Measurements from ENCODE around the gene CCL20.

The CCL20 gene

DNA sequence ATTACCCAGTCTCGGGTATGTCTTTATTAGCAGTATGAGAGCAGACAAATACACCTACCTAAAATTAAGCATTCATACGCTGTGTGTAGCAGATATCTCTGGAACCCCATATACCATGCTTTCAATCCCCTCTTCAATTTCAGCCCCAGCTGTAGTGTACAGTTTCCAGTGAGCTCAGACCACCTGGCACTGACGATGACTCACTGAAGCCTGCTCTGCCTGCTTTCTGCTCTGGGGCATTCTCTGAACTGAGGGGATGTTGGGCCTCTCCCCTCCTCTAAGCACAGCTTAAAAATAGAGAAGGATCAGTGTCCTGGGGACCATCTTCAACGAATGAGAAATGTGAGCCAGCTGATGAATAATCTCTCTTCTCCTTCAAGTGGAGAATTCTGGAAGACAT is 8.7 kb upstream of the CCL20 start:
- no peak for DNase-seq

DNA sequence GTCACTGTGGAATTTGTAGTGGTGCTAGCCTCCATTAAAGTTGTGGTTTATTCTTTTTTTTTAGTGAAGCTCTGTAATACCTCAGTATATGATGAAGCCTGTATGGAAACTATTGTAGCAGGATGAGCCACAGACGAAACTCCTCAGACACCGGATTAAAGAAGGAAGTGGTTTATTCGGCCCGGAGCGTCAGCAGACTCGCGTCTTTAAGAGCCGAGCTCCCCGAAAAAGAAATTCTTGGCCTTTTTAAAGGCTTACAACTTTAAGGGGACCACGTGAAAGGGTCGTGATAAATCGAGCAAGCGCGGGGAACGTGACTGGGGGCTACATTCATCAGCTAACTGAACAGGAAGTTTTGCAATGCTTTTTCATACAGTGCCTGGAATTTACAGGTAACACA is 8.1 kb upstream of the CCL20 start:
- no peak for DNase-seq

DNA sequence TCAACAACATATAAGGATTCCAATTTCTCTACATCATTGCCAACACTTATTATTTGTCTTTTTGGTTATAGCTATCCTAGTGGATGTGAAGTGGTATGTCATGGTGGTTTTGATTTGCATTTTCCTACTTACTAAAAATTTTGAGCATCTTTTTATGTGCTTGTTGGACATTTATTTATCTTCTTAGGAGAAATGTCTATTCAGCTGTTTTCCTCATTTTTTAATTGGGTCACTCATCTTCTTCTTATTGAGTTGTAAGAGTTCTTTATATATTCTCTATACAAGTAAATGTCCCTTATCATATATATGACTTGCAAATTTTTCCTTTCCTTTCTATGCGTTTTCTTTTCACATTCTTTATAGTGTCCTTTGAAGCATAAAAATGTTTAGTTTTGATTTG is 4.7 kb upstream of the CCL20 start:
- DNase-seq, result no peak

DNA sequence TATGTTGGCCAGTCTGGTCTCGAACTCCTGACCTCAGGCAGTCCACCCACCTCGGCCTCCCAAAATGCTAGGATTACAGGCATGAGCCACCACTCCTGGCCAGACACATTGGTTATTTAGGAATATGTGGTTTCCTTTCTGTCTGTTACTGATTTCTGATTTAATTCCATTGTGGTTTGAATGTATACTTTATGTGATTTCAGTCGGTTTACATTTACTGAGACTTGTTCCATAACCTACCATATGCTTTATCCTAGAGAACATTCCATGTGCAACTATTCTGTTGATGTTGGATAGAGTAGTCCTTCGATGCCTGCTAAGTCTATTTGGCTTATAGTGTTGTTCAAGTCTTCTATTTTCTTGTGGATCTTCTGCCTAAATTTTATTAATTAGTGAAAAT is 1.6 kb upstream of the CCL20 start:
- no peak for DNase-seq

DNA sequence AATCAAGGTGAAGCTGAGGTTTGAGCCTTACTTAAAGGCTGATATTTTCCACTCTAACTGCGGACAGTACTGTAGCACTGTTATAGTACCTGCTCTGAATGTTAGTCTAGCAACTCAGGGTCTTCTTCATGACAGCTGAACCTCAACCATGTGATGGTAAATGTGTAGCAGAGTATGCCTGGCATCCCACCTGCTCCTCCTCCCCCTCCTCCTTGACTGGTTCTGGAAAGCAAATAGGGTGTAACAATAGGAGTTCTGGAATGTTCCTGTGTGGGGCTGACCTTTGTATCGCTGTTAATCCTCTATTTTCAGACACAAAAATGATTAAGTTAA is 447 bp upstream of the CCL20 start:
- DNase-seq, result no peak

DNA sequence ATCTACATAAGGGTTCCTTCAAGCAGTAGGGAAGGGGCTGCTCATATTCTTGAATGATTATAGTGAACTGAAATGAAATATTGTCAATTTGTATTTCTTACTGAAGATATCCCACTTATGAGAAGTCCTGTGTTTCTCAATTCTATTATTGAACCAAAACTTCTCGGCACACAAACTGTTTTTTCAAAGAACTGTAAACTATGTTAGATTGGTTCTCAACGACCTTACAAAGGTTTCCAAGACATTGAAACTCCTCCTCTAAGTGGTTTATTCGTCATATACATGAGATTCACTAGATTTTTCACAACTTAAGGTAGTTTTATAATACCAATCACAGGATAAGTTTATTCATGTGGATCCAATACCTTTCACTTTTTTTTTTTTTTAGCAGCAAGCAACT is 1.4 kb downstream of the CCL20 start:
- no peak for DNase-seq

DNA sequence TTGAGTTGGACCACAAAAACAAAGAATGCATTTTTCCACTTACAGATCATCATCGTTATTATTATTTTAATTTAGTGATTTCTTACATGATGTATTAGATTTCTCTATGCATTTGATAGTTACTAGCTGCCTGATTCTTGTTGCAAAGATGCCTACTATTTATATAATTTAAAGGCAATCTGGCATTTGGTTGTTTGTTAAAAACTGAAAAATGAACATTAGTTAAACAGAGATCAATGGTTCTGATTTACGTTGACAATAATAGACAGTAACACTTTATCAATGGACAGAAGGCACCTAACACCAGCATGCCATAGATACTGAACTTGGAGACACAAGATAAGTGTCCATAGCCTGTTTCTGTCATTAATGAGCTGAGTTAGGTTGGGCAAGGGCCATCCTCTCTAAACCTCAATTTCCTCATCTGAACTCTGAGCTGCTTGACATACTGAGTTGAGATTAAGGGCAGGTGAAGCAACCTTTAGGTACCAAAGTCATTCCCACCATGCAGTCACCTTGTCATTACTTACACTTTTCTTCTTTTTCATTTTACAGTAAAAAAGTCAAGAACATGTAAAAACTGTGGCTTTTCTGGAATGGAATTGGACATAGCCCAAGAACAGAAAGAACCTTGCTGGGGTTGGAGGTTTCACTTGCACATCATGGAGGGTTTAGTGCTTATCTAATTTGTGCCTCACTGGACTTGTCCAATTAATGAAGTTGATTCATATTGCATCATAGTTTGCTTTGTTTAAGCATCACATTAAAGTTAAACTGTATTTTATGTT is 3.1 kb downstream of the CCL20 start:
- DNase-seq, result no peak

DNA sequence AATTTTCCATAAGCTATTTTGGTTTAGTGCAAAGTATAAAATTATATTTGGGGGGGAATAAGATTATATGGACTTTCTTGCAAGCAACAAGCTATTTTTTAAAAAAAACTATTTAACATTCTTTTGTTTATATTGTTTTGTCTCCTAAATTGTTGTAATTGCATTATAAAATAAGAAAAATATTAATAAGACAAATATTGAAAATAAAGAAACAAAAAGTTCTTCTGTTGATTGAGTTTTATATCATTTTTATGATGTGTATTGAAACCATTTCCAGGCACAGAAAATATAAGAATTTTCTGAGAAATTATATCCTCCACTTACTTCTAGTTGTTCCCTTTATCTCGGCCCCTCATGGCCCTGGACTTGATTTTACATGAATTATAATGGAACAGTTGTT is 3.7 kb downstream of the CCL20 start:
- DNase-seq, result no peak

DNA sequence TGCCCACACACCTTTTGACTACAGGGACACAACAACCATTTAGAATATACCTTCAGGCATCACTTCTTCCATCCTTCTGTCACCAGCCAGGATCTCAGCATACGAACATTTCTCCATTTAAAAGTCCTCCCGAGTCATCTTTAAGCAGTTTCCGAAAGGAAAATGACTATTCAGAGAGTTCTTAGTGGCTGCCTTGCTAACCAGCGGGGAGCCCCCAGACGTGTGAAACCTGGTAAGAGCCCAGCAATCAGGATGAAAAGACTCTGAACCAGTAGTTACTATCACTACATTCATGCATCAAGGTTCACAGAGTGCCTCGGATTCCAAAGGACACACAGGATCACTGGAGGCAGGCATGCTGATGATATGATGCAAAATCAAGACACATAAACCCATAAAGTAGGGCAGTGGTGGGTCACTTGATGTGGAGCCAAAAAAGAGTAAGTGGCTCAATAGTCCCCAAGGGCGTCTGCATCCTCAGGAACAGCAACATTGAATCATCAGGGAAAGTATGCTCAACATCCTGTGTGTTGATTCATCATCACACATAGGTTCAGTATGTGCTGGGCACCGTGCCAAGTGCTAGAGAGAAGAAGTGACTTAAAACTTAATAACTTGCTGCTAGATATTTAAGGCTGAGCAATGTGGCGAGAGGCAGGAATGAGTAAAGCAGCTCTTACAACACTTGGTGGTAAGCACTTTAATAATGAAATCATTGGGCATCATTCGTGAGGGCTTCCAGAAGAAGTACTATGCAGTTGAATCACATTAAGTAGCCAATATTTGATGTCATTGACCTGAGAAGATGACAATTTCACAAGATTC is 4.4 kb downstream of the CCL20 start:
- no peak for DNase-seq

DNA sequence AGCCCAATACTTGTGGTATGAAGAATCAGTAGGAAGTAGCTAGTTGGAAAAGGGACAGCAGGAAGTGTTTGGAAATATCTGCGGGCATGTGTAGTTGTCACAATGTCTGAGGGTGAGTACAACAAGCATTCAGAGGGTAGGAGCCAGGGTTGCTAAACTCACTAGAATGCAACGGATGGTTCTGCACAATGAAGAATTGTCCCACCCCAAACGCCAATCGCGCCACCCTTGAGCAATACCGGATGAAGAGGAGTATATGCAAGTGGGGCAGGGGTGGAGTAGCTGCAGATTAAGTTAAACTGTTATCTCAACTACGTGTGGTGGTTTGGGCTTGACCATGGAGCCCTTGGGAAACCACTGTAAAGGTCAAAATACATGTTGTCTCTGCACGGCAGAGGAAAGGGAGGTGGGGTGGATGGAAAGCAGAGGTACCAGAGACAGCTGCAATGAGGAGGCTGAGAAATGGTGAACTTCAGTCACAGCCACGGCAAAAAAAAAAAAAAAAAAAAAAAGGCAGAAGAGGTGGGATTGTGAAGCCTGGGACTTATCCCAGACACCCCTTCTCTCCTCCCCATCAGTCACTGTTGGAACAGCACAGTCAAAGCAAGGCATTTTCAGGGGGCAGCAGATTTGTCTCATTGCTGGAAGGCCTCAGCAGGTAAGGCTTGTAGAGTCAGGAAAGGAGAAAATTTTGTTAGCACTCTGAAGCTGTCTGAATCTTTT is 5.2 kb downstream of the CCL20 start:
- no peak for DNase-seq

DNA sequence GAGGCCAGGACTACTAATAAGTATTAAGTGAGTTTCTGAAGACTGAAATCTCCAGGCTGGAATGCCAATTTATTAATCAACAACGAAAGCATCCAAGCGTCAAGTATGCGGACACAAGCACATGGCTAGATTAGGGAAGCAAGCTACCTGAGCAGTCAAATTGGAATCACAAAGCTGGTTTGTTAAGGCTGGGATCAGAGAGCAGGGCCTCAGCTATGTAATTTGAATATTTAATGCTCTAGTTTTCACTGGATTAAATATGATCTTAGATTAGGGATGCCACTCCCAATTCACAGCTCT is 5.7 kb downstream of the CCL20 start:
- DNase-seq, result no peak

DNA sequence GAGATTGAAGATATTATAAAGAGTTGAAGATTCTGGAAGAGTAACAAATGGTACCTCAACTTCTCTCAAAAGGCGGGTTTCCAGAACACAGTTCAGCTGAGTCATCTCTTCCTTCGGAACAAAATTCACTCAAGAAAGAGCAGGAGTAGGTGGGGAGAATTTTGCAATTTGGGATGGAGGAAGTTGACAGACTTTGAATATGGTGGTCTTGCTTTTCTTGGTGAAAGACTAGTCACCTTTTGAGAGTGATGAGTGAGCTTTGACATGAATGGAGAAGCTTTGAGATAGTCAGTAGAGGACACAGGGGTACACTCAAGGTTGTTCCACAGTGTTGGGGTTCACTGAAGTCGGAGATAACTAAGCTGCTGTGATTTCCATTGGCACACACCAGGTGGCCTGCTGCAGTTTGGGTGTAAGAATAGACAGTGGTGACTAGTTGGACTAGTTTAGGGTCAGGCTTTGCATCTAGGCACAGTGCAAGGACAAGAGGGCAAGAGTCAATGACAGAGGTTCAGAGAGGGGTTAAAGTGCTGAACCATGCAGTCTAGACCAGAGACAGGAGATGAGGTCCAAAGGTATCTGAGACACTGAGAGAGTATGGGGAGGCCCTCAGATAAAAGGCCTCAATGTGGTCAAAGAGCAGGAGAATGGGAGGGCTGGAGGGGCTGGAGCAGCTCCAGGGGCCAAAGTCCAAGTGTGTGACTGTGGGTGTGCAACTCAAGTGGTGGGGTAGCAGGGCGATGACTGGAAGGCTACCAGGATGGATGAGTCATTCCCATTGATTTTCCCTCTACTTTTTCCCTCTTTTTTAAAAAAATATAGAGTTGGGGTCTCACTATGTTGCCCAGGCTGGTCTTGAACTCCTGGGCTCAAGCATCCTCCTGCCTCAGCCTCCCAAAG is 7.7 kb downstream of the CCL20 start:
- DNase-seq, result no peak

DNA sequence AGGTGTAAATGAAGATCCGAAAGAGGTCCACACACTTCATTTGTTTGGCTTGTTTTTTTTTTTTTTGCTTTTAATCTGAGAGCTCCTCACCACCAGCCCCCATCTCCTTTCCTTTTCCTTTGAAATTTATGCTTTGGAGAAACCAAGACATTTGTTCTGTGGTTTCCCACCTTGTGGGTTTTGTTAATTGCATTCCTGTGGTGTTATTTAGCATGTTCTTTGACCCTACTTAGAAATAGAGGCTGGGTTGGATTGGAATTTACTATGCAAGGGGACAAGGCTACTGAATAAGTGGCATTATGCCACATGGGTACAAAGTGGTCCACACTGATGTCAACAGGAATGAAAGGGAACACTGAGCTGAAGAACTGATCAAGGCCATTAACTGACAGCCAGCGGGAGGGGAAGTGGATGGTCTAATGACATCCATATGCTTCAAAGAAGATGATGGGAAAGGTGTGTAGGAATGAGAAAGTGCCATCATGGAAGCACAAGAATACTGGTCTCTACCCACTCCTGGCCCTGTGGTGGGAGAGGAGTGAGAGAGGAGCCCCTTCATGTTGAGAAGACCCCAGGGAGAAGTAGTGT is 8.9 kb downstream of the CCL20 start:
- no peak for DNase-seq

DNA sequence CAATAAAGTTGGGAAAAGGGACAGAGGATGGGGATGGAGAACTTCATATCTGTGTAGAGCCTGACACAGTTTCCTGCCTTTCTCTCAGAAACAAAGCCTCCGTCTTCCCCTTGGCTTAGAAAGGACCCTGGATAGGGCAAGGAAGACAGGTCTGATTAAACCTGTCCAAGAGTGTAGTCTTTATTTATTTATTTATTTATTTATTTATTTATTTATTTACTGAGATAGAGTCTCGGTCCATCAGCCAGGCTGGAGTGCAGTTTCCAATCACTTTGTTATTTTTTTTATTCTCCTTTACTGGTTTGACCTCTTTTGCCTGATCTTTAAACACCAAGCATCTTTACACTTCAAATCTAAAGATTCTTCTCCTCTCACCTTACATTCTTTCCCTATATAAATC is 10.3 kb downstream of the CCL20 start:
- no peak for DNase-seq

DNA sequence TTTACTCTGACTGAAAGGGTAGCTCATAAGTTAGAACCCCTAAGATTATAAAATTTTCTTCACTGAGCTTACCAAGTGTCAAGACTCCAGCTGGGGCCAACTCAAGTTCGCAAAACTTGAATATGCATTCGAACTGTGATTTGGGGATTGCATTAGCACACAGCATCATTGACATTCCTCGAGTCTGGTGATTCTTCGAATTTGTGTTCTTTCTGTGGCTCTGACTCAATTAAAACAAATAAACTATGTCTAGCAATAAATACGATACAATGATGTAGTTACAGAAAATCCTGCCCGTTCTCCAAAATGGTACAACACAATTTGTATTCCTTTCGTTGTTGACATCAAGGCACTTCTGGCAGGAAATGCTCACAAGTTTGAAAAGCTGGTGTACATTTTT is 11.1 kb downstream of the CCL20 start:
- no peak for DNase-seq

DNA sequence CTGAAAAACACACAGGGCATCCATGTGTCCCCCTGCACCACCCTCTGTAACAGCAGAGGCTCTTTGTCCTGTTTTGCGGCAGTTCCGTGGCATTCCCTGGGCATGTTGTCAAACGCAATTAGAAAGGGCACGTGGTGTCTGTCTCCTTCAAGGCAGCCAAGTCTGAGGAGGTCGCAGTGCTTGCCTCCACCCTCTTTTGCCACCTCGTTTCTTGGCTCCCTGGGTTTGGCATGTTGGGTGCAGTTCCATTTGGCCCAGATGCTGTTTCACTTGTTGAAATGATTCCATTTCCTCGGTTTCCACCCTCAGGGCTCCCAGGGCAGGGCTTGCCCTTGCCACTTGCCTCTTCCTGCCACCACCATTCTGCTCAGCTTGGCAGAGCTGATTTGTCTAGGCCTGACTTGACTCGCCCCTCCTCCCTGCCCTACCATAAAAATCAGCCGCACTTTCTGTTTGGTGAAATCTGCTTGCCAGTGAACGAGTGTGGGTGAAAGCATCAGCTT is 12.4 kb downstream of the CCL20 start:
- DNase-seq, result no peak

DNA sequence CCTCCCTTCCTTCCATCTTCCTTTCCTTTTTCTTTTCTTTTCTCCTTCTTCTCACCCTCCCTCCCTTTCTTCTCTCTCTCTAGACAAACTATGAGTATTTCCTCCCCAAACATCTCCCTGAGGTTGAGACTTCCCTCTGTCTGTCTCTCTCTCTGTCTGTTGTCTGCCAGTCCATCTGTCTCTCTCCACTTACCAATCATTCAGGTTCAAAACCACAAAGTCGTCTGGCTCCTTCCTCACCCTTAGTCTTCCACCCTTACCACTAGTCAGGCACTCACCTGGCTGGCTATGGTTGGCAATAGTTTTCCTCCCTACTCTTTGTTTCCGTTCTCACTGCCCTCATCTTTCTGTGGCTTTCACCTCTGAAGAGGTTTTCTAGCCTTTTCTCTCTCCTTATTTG is 12.9 kb downstream of the CCL20 start:
- no peak for DNase-seq

DNA sequence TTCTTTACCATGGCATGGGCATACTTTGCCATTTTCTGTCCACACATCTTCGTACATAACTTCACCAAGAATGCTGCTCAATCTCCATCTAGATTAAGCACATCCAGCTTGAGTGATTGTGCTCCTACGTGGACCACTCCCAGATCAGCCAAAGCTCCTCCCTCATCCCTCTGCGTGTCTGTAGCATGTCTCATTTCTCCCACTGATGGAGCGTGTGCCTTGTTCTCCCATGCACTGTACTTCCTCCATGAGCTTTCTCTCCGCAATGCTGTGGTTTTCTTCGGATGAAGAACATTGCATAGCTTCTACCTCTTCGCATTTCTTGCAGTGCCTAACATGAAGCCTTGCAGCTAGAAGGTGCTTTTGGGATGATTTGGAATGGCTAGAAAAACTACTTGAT is 13.5 kb downstream of the CCL20 start:
- DNase-seq, result no peak

DNA sequence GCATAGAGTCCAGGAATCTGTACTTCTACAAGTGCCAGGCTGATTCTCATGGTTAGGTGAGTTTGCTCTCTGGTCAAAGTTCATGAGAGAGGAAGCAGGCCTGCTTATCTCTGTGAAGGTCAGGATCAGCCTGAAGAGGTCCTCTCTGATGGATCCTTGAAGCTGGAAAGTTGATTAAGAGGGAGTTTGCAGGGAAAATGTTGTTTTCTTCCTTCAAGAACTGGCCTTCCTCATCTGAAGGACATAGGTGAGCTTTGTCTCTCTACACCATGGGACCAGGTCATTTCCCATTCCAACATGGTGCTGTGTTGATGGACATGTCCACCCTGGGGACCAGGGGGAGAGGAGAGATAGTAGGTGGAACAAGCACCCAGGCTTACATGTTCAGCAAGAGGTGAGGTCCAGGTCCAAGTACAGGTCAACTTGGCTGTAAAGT is 14.9 kb downstream of the CCL20 start:
- no peak for DNase-seq

DNA sequence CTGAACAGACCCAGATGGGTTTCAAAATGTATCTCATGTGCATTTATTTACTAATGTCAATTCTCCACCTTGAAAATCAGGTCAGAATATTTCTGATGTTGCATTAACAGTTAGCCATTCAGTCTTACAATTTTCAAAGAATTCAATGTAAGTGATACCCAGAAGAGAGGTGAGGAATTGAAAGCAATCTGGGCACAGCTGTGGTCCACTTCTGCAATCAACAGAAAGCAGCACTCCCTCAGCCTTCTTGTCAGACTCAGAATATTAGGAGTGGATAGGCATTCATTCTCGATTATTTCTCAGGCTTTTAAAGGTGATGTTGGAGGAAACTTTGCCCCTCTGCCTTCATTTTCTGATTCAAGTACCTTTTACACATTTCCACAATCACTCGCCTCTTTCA is 15.7 kb downstream of the CCL20 start:
- DNase-seq, result no peak

DNA sequence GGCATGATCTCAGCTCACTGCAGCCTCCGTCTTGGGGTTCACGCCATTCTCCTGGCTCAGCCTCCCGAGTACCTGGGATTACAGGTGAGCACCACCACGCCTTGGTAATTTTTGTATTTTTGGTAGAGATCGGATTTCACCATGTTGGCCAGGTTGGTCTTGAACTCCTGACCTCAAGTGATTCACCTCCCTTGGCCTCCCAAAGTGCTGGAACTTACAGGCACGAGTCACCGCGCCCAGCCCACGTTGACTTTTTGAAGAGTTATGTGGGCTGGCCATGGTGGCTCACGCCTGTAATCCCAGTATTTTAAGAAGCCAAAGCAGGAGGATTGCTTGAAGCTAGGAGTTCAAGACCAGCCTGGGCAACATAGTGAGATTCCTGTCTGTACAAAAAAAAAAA is 20.8 kb downstream of the CCL20 start:
- no peak for DNase-seq

DNA sequence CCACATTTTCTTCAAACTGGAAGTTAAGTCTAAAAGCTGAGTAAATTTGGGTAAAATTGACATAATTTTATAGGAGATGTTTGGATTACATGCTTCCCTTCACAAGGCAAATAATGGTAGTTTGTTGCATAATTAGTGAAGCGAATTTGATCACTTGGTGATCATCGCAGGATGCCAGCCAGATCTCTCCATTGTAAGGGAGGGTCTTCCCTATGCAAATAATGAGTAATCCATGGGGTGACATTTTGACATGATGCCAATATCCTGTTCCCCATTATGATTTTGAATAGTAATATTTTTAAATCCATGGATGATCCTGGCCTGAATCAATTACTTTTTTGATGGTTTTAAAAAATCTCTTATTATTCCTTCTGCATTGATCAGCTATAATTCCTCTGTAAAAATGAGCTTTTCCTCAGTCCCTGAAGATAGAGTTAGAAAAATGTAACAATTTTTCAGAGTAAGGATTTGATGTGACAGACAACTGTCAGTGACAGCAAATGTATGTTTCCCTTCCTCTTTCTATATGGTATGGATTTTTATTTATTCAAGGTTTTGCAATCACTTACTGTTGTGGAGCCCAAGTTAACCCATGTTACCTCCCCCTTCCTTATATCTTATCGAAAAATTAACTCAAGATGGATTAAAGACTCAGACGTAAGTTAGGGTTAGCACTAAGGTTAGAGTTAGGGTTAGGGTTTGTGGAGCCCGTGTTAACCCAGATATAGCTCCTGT is 21.4 kb downstream of the CCL20 start:
- no peak for DNase-seq
